Sigmoid colon (tissue), 7 donors: Measurements from ENCODE around the gene TLR7. TPM values are rescaled to one million over a fixed set of nuclear protein-coding genes. Genes with fewer than 3 reads are reported as not detected.

Experiments used
- DNase-seq: peaks from one replicate; pipeline ENCODE4 v3.0.0-alpha.2; 2019
- H3K27ac ChIP-seq, 4 donors: fragments of 200-600 bp; sonication (generic); one replicate each; pipeline ENCODE4 v1.5.1; 2016 to 2019; ENCODE audit warnings: mild to moderate bottlenecking in 1 of 4
- H3K27me3 ChIP-seq, 3 donors: fragments of 200-600 bp; sonication (generic); one replicate each; pipeline ENCODE4 v1.5.1; 2019; ENCODE audit warnings: mild to moderate bottlenecking in 1 of 3
- H3K36me3 ChIP-seq, 4 donors: fragments of 200-600 bp; sonication (generic); one replicate each; pipeline ENCODE4 v1.5.1; 2016 to 2019
- H3K4me1 ChIP-seq, 4 donors: fragments of 200-600 bp; sonication (generic); one replicate each; pipeline ENCODE4 v1.5.1; 2017 to 2019
- H3K4me3 ChIP-seq, 4 donors: fragments of 200-600 bp; sonication (generic); one replicate each; pipeline ENCODE4 v1.5.1; 2017 to 2019; ENCODE audit warnings: mild to moderate bottlenecking in 2 of 4, moderate library complexity in 1 of 4
- H3K9me3 ChIP-seq, 4 donors: fragments of 200-600 bp in 3 of 4; sonication (generic) in 3 of 4; one replicate each; pipeline versions ENCODE4 v1.5.1 to v1.6.1; 2013 to 2019
- EP300 ChIP-seq, 4 donors: sonication (generic); formaldehyde crosslinking; IDR thresholded peaks; one replicate each; pipeline ENCODE4 v1.6.1; 2017; ENCODE audit warnings: antibody characterized with exemption in 4 of 4
- POLR2A ChIP-seq, 2 donors: fragments of 450-650 bp; IDR thresholded peaks; one replicate each; pipeline ENCODE4 v1.6.1; 2016; ENCODE audit warnings: antibody characterized with exemption in 2 of 2, mild to moderate bottlenecking in 2 of 2, moderate library complexity in 2 of 2
- POLR2AphosphoS5 ChIP-seq, 4 donors: sonication (generic); formaldehyde crosslinking; IDR thresholded peaks; one replicate each; pipeline ENCODE4 v1.6.1; 2017; ENCODE audit warnings: antibody characterized with exemption in 4 of 4
- WGBS, 2 donors: extraction: QIAGEN DNeasy Blood & Tissue Kit; methylation state at CpG; one replicate each; pipeline ENCODE4 v1.1.7; 2013; 5-methylcytosine and 5-hydroxymethylcytosine counted together
- intact Hi-C: fragments of 100-400 bp; cut with DNase I; formaldehyde crosslinking; loops from one replicate; pipeline ENCODE4 v1.15.1; 2023
- polyA plus RNA-seq, 3 donors: library from polyadenylated mRNA; stranded (reverse); fragments of 200-250 nt; gene quantifications; one replicate each; pipeline ENCODE4 v1.2.3, GENCODE V29; 2013
- total RNA-seq, 4 donors: library from RNA; depleted of rRNA; stranded (reverse); fragments of >200 nt; gene quantifications; one replicate each; pipeline ENCODE4 v1.1.0, GENCODE V29; 2016
- TF ChIP-seq, protein P1 (sequence below), 4 experiments: fragments of 450-650 bp in 3 of 4; fragments of 200-600 bp in 1 of 4; IDR thresholded peaks; one replicate each; pipeline ENCODE4 v1.5.1; 2016 to 2019; ENCODE audit warnings: antibody characterized with exemption in 4 of 4, mild to moderate bottlenecking in 3 of 4, moderate library complexity in 2 of 4
- donor health status: healthy with polysubstance abuse.
- donor health status: Bipolar disorder and iron deficiency.
- donor health status: healthy.

TLR7 gene
- total and polyA plus RNA-seq, 7 donors, result under 0.01 to 2.3 (median 0.54) TPM

DNA sequence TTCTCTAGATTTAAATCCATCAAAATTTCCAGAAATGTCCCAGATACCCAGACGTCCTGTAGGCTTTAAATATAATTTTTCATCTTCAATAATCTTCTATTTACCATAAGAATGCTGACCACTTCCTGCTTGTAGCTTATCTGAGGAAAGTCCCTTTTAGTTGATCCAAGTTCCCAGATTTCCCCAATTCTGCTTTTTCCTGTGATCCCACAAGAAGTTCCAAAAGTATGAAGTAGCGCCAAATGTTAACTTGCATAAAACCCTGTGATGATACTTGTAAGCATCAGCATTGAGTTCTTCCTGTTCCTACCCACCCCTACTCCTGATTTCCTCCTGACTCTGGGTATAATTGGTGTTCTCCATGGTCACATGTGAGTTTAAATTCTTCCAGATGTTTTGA is 29.0 kb downstream of the TLR7 start:
- intact Hi-C loops, result no loop called here

DNA sequence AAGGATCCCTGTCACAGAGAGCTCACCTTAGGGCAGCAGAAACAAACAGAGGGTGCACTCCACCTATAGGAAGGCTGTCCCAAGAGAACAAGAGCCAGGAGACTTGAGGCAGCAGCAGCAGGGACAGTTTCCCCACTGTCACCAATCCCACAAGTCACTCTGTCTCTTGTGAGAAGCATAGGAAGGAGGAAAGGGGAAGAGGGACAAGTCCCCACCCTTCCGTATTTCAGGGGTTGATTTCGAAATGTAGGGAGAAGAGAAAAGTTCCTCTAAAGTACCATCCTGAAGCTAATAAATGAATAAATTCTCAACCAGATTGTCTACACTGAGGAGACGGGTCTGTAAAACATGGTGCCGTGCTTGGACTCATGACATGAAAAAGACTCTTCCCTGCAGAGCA is 30.1 kb downstream of the TLR7 start:
- intact Hi-C loops, result no loop called here
- TF ChIP-seq POLR2A (IDR thresholded peaks at IDR 0.05), result no peak
- Histone ChIP-seq H3K27ac (no peak overlapping the region), H3K36me3 (no peaks in the 10 kb centered on the region), H3K4me3 (no peak overlapping the region), H3K27me3 (no peaks in the 10 kb centered on the region), H3K9me3 (no peaks in the 10 kb centered on the region), H3K4me1 (no peaks in the 10 kb centered on the region)
- 68 to 87% methylated on average over 4 of the region's 4 CpGs for WGBS, 2 donors
- no peak for DNase-seq

More for the DNA sequence above, 29.0 kb downstream of the TLR7 start:
- H3K9me3 ChIP-seq, result no peaks in the 10 kb centered on the region
- no peaks in the 10 kb centered on the region for H3K4me1 ChIP-seq
- 53 to 65% methylated on average over 2 of the region's 2 CpGs for WGBS, 2 donors
- TF ChIP-seq, protein P1, sequence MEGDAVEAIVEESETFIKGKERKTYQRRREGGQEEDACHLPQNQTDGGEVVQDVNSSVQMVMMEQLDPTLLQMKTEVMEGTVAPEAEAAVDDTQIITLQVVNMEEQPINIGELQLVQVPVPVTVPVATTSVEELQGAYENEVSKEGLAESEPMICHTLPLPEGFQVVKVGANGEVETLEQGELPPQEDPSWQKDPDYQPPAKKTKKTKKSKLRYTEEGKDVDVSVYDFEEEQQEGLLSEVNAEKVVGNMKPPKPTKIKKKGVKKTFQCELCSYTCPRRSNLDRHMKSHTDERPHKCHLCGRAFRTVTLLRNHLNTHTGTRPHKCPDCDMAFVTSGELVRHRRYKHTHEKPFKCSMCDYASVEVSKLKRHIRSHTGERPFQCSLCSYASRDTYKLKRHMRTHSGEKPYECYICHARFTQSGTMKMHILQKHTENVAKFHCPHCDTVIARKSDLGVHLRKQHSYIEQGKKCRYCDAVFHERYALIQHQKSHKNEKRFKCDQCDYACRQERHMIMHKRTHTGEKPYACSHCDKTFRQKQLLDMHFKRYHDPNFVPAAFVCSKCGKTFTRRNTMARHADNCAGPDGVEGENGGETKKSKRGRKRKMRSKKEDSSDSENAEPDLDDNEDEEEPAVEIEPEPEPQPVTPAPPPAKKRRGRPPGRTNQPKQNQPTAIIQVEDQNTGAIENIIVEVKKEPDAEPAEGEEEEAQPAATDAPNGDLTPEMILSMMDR (IDR thresholded peaks at IDR 0.05), result no peak
- TF ChIP-seq POLR2AphosphoS5 (IDR thresholded peaks at IDR 0.05), result no peak
- TF ChIP-seq EP300 (IDR thresholded peaks at IDR 0.05), result no peak
- no peak for TF ChIP-seq POLR2A (IDR thresholded peaks at IDR 0.05)
- H3K36me3 ChIP-seq, result no peaks in the 10 kb centered on the region
- H3K4me3 ChIP-seq, result no peak overlapping the region
- no peaks in the 10 kb centered on the region for H3K27me3 ChIP-seq
- no peak overlapping the region for H3K27ac ChIP-seq
- no peak for DNase-seq

DNA sequence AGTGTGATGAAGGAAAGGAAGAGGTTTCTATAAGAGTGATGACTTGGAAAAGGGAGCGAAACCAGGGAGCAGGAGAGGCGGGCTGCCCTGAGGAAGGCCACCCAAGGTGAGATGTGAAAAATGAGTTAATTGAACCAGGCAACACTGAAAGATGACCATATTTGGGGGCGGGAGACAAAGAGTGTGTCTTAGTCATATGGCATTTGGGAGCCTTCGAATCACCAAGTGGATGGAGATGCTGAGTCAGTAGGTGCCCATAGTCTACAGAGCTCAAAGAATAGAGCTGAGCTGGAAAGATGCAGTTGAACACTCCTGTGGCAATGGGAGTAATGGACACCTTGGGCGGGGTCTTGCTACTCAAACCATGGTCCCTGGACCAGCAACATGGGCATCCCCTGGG is 31.2 kb downstream of the TLR7 start:
- 95 to 96% methylated on average over 5 of the region's 5 CpGs for WGBS, 2 donors
- Histone ChIP-seq H3K27ac (no peak overlapping the region), H3K9me3 (no peaks in the 10 kb centered on the region), H3K4me1 (no peaks in the 10 kb centered on the region), H3K4me3 (no peak overlapping the region), H3K36me3 (no peaks in the 10 kb centered on the region), H3K27me3 (no peaks in the 10 kb centered on the region)
- intact Hi-C loops, result no loop called here
- TF ChIP-seq EP300 (IDR thresholded peaks at IDR 0.05) (no peak), POLR2A (IDR thresholded peaks at IDR 0.05) (no peak), POLR2AphosphoS5 (IDR thresholded peaks at IDR 0.05) (no peak)
- TF ChIP-seq, protein P1 (IDR thresholded peaks at IDR 0.05), result no peak
- no peak for DNase-seq

DNA sequence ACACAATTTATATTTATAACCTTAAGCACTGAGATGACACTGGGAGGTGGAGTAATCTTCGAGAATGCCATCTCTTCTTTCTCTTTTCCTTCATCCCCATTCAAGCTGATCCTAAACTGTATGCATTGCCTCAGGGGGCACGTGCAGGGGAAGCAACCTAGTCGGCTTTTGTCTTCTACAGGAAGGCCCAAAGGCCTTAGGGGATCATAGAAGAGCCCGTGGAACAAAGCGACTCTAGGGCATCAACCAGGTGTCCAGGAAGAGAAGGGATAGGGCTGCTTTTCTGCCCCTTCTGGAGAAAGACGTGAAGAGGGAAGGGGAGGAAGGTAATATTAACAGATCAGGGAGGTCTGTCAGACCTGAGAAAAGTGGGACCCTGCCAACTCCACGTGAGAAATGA is 32.6 kb downstream of the TLR7 start:
- WGBS, 2 donors, result 68 to 80% methylated on average over 7 of the region's 7 CpGs
- no peak overlapping the region for H3K4me3 ChIP-seq
- H3K36me3 ChIP-seq, result no peaks in the 10 kb centered on the region
- no peaks in the 10 kb centered on the region for H3K9me3 ChIP-seq
- no peaks in the 10 kb centered on the region for H3K27me3 ChIP-seq
- intact Hi-C loops, result no loop called here
- no peaks in the 10 kb centered on the region for H3K4me1 ChIP-seq
- DNase-seq, result no peak
- no peak for TF ChIP-seq EP300 (IDR thresholded peaks at IDR 0.05)
- no peak for TF ChIP-seq POLR2AphosphoS5 (IDR thresholded peaks at IDR 0.05)
- TF ChIP-seq, protein P1 (IDR thresholded peaks at IDR 0.05), result no peak
- TF ChIP-seq POLR2A (IDR thresholded peaks at IDR 0.05), result no peak
- H3K27ac ChIP-seq, result no peak overlapping the region

DNA sequence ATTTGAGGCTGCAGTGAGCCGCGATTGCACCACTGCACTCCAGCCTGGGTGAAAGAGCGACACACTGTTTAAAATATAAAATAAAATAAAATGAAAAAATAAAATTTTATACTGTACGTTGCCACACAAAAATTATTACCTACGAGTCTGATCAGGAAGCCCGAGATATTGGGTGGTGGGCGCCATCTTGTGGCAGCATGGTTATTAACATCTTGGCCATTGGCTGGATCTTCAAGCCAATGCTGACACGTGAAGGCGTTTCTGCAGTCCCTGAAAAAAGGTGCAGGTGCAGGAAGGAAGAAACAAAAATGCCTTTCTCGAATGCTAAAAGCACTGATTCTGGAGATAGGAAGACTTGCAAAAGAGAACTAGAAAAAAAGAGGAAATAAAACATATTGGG is 34.6 kb downstream of the TLR7 start:
- TF ChIP-seq, protein P1 (IDR thresholded peaks at IDR 0.05), result peak in 3 of 4 experiments; percentile 26 to 58 (median 36)
- no peak for TF ChIP-seq POLR2A (IDR thresholded peaks at IDR 0.05)
- intact Hi-C loops, result no loop called here
- Histone ChIP-seq H3K4me3 (no peak overlapping the region), H3K4me1 (no peaks in the 10 kb centered on the region), H3K27ac (no peak overlapping the region), H3K36me3 (no peaks in the 10 kb centered on the region), H3K27me3 (no peaks in the 10 kb centered on the region), H3K9me3 (no peaks in the 10 kb centered on the region)
- peak; percentile 74 for DNase-seq
- WGBS, 2 donors, result 11 to 15% methylated on average over 10 of the region's 10 CpGs
